ENCODE results near the gene CDKL1.

DNA sequence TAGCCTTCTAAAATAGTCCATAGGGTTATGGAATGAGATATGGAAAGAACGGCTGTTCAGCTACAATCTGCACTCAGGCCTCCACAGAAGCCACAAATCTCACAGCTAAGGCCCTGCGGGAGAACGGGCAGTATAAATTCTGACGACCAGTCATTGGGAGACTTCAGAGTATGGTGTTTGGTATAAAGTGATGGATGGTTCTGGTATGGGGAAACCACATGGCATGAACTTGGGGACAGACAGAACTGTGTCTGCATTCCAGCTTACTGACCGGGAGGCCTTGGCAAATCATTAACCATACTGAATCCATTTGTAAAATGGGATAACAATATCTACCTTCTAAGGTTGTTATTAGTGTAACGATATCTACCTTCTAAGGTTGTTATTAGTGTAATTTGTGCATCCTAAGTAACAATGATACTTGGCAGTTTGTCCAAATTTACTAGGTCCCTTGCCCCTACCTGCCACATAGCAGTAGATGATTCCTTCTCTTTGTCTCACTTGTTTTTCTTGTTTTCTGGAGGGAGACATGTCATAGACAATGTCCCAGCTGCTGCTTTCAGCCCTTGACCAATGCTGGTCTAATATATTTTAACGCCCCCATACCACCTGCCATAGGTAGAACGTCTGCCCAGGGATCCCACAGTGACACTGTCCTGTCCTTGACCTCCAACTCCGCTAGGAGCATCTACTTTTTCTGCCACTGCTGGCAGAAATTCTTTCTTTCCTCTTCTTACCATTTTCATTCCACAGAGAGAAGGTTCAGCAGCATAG lies 6.8 kb downstream of the CDKL1 start:
- no peak for TF ChIP-seq EZH2 (IDR thresholded peaks at IDR 0.05; ENCODE audit: borderline replicate concordance, low read length)
- TF ChIP-seq, protein P1, sequence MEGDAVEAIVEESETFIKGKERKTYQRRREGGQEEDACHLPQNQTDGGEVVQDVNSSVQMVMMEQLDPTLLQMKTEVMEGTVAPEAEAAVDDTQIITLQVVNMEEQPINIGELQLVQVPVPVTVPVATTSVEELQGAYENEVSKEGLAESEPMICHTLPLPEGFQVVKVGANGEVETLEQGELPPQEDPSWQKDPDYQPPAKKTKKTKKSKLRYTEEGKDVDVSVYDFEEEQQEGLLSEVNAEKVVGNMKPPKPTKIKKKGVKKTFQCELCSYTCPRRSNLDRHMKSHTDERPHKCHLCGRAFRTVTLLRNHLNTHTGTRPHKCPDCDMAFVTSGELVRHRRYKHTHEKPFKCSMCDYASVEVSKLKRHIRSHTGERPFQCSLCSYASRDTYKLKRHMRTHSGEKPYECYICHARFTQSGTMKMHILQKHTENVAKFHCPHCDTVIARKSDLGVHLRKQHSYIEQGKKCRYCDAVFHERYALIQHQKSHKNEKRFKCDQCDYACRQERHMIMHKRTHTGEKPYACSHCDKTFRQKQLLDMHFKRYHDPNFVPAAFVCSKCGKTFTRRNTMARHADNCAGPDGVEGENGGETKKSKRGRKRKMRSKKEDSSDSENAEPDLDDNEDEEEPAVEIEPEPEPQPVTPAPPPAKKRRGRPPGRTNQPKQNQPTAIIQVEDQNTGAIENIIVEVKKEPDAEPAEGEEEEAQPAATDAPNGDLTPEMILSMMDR (IDR thresholded peaks at IDR 0.05; ENCODE audit: low read length), result no peak
